HG03378 (cell line): ENCODE results near the gene NEK2.
"Not testable (repeated sequence)": the region's sequence is repeated elsewhere in the genome, so short reads cannot be mapped to it uniquely, and the experiment has no call there.

ENCODE experiments used
- ATAC-seq: cut with Tn5 transposase; IDR thresholded peaks from one replicate; pipeline ENCODE4 v1.9.1; 2021; ENCODE audit warnings: mild to moderate bottlenecking, moderate library complexity; ENCODE audit not compliant: unreplicated experiment

NEK2 gene

GRCh38 chr1:211652371-211652770 is 23.1 kb downstream of the NEK2 start:
- no peak for ATAC-seq

- no peak for ATAC-seq
These were observed 24.5 kb downstream of the NEK2 start for GRCh38 chr1:211650904-211651303.

DNA sequence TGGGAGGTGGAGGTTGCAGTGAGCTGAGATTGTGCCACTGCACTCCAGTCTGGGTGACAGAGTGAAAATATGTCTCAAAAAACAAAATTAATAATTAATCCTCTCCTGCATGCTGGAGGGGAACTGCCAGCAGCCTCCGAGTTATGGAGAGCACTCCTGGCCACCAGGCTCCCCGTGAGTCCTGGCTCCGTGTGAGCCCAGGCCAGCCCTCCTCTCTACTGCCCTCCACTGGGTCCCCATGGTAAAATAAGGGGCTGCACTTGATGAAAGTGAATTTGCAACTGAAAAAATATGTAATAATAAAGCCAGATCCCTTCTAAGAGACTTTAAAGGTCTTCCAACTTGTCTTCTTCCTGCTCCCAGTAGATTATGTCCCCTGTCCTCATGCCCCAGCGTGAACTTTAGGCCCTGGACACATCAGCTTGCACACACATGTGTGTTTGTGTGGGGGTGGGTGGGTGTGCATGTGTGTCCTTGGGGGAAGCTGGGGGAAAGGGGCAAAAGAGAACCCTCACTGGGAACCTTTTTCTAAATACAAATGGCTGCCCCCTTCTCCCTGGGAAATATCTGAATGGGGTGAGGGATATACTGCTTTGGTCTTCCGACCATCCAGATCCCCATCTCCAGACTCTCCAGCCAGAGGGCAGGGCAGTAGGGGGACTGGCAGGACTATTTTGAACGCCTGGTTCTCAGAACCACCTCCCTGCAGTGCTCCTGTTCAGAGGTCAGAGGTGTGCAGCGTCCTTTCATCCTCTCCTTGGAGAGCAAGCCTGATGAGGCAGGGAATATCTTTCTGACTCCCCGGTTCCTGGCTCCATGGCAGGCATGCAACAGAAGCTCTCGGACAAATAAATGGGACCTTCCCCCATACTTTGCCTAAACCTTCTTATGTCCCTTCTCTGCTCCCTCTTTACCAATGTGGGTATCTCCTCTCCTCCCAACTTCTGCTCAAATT is 26.2 kb downstream of the NEK2 start:
- ATAC-seq = no peak

DNA sequence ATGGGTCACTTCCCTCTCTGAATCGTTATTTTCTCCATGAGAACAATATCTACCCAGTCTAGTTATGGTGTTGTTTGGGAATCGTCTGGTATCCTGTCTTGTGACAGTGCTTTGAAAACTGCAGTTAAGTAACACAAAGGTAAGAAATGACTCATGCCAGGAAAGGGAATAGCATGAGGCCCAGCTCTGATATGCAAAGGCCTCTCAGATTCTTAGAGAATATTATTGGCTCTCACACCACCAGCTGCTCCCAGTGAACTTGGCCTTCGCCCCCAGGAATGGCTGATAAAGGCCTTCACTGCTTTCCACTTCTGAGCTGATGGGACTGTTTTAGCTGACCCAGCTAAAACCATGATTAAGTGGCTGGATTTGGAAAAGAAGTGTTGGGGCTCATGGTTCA is 27.1 kb downstream of the NEK2 start:
- no peak for ATAC-seq

GRCh38 chr1:211647711-211648121 is 27.7 kb downstream of the NEK2 start:
- ATAC-seq = no peak

- no peak for ATAC-seq
These were observed 28.9 kb downstream of the NEK2 start for GRCh38 chr1:211646566-211646965.

DNA sequence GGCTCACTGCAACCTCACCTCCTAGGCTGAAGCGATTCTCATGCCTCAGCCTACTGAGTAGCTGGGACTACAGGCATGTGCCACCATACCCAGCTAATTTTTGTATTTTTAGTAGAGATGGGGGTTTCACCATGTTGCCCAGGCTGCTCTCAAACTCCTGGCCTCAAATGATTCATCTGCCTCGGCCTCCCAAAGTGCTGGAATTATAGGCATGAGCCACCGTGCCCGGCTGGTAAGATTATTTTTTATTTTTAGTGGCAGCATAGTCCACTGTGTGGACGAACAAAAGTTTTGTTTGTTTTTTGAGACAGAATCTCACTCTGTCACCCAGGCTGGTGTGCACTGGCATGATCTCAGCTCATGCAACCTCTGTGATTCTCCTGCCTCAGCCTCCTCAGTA is 29.8 kb downstream of the NEK2 start:
- not testable (repeated sequence) for ATAC-seq

DNA sequence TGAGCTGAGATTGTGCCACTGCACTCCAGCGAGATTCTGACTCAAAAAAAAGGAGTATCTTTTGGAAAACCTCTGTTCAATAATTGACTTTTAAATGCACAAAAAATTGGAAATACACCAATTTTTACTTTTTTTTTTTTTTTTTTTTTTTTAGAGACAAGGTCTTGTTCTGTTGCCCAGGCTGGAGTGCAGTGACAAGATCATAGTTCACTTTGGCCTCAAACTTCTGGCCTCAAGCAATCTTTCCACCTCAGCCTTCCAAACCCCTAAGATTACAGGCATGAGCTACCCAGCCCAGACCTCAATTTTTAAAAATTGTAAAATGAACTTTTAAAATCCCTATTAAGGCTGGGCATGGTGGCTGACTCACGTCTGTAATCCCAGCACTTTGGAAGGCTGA is 30.8 kb downstream of the NEK2 start:
- ATAC-seq = no peak

GRCh38 chr1:211643324-211644212 is 31.9 kb downstream of the NEK2 start:
- no peak for ATAC-seq

DNA sequence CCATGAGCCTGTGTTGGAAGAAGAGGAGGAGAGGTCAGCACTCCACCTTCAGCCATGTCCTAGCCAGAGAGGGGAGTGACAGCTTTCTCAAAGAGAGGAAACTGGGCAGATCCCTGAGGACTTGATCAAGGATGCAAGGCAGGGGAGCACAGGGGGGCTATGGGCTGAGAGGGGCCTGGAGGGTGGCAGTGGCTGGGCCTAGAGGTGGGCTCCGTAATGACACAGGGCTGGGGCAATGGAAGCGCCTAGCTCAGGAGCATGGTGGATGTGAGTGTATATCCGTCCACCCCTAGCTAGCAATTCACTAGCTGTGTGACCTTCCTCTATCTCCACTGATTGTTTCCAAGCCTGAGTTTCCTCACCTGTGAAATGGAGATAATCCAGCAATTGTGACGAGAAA is 32.6 kb downstream of the NEK2 start:
- no peak for ATAC-seq

- no peak for ATAC-seq
These were observed 33.5 kb downstream of the NEK2 start for GRCh38 chr1:211641942-211642341.

DNA sequence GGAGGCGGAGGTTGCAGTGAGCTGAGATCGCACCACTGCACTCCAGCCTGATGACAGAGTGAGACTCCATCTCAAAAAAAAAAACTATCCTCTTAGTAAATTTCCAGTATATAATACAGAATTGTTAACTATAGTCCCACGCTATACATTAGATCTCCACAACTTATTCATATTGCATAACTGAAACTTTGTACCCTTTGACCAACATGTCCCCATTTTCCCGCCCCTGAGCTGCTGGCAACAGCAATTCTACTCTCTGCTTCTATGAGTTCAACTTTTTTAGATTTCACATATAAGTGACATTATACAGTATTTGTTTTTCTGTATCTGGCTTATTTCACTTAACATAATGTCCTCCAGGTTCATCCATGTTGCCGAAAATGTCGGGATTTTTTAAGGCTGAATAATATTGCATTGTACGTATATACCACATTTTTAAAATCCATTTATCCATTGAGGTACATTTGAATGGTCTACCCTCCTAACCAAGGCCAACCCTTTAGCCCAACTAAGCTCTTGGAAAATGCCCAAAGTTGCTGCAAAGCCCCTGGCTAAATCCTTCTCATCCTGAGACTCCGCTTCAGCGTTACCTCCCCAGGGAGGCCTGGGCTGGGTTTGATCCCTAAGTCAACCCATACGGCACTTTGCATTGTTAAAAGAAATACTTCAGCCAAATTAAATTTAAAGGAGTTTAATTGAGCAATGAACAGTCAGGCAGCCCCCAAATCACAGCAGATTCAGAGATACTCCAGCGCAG is 34.2 kb downstream of the NEK2 start:
- ATAC-seq = no peak

DNA sequence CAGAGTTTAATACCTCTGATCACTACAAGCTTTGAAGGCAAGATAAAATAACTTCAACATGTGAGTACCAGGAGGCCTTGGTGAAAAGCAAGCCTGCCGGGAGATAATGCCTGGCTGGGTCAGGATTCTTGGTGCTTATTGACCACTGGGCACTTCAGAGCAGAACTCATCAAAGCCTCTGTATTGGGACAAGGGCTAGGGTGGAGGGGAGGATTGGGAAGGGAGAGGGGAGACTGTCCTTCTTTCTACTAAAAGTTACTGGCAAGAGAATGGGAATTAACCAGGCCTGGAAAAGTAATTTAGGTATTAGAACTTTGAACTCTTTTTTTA is 35.2 kb downstream of the NEK2 start:
- no peak for ATAC-seq

GRCh38 chr1:211639475-211640300 is 35.7 kb downstream of the NEK2 start:
- ATAC-seq = no peak

DNA sequence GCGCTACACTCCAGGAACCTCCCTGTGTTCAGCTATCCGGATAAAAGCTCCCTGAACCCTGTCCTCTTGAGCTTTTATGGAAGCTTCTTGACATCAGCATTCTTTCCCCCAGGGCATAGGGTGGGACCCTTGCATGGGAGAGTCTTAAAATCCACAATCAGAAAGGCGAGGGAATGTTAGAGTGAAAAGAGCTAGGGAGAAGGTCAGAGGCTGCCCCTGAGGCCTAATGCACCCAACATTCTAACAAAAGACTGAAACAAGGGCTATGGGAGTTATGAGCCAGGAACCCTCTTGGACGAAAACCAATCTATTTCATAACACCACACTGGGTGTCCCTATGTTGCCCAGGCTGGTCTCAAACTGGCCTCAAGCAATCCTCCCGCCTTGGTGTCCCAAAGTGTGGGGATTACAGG is 36.7 kb downstream of the NEK2 start:
- no peak for ATAC-seq

- ATAC-seq = no peak
These were observed 37.2 kb downstream of the NEK2 start for GRCh38 chr1:211638246-211638645.

DNA sequence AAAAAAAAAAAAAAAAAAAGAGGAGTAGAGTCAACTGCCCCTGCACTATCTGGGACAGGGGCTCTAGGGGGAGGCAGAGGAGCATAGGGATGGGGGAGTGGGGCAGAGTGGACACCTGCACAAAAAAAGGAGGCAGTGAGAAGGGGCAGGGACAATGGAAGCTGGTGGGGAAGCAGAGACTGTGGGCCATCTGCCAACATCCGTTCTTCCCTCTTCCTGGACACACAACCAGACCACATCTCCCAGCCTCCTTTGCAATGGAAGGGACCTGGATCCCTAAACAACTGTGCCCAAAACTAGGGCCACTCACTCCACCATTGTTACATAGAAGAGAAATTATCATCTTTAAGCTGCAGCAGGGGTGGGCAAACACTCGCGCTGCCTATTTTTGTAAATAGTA is 38.4 kb downstream of the NEK2 start:
- ATAC-seq = no peak

DNA sequence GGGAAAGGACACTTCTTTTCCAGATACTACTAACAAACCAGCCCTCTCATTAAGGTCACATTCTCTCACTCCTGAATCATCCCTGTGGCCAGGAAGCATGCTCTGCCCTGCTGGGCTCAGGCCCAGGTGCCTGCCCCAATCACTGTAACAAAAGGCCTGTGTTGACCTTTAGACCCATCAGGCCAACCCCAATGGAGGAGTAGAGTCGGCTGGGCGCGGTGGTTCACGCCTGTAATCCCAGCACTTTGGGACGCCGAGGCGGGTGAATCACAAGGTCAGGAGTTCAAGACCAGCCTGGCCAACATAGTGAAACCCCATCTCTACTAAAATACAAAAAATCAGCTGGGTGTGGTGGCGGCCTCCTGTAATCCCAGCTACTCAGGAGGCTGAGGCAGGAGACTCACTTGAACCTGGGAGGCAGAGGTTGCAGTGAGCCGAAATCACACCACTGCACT is 38.8 kb downstream of the NEK2 start:
- ATAC-seq = not testable (repeated sequence)

DNA sequence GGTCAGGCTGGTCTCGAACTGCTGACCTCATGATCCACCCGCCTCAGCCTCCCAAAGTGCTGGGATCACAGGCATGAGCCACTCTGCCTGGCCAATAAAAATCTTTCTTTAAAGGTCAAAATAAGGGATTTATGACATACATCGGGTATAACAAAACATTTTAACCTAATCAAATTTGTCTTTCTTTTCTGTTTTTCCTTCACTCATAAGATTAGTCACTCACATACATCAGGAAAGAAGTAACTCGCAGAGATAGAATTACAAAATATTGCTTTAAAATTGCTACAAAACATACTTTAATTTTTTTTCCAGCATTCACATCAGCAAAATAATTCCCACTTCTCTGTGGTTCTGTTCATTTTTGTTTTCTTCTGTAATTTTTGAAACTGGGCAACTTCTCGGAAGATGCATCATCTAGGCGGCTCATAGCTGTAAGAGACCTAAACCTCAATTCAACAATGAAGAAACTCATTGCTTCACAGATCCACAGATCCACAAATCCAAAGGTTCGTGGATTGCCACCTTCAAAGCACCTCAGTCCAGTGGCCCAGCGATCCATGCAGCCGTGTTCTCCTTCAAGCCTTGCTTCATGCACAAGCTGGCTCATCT is 39.7 kb downstream of the NEK2 start:
- ATAC-seq = no peak

DNA sequence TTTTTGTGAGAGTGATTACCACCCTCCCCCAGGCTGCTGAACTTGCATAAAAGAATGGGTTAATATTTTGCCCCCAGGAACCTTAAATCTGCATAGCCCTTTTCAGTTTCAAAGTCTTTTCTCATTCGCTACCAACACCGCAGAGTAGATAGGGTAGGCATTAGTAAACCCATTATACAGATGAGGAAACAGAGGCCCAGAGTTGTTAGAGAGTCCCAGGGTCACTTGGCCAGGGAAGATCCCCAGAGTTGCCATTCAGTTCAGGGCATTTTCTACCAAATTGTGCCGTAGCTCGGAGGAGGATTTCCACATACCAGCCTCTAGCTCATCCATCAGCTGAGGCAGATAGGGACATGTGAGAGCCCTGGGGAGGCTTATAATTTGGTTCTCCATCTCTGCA is 40.5 kb downstream of the NEK2 start:
- no peak for ATAC-seq
